ENCODE measurements around the gene SBK1. TPM values are rescaled to one million over a fixed set of nuclear protein-coding genes. Genes with fewer than 3 reads are reported as not detected.
A peak's percentile ranks its signal among the peaks of the same experiment; 100 is the strongest.

The SBK1 gene
- total RNA-seq, 2 donors from 2014 or later: 0.47 to 0.52 TPM

- no peak for DNase-seq (ENCODE audit: low spot score)
Observed at GRCh38 chr16:28258567-28258966, 33.8 kb upstream of the SBK1 start.

GRCh38 chr16:28259091-28259780, 33.1 kb upstream of the SBK1 start:
- no peak for TF ChIP-seq CTCF (IDR thresholded peaks at IDR 0.05)
- H3K27ac ChIP-seq: peak overlapping the region; percentile 58 to 76
- H3K36me3 ChIP-seq: no peaks in the 10 kb centered on the region
- H3K27me3 ChIP-seq: no peaks in the 10 kb centered on the region
- H3K4me3 ChIP-seq: peak overlapping the region; percentile 38 to 52
- H3K9me3 ChIP-seq: no peaks in the 10 kb centered on the region
- peaks cover 0 to 15% of the 10 kb centered on the region in 2 donors for H3K4me1 ChIP-seq
- no peak for DNase-seq (ENCODE audit: low spot score)

More at GRCh38 chr16:28258567-28258966, 33.8 kb upstream of the SBK1 start:
- Histone ChIP-seq H3K4me3 (peak overlapping the region; percentile 38 to 52), H3K27me3 (no peaks in the 10 kb centered on the region), H3K36me3 (no peaks in the 10 kb centered on the region), H3K9me3 (no peaks in the 10 kb centered on the region), H3K27ac (peak overlapping the region; percentile 58 to 76), H3K4me1 (peaks cover 0 to 15% of the 10 kb centered on the region in 2 donors)
- no peak for TF ChIP-seq CTCF (IDR thresholded peaks at IDR 0.05)

- Histone ChIP-seq H3K27me3 (no peaks in the 10 kb centered on the region), H3K27ac (peak overlapping the region; percentile 58 to 76), H3K4me3 (peak overlapping the region in 1 of 2 donors; percentile 52), H3K9me3 (no peaks in the 10 kb centered on the region), H3K4me1 (peaks cover 0 to 15% of the 10 kb centered on the region in 2 donors), H3K36me3 (no peaks in the 10 kb centered on the region)
- no peak for TF ChIP-seq CTCF (IDR thresholded peaks at IDR 0.05)
- no peak for DNase-seq (ENCODE audit: low spot score)
Observed at GRCh38 chr16:28259781-28260150, 32.6 kb upstream of the SBK1 start.

- no peak overlapping the region for H3K4me3 ChIP-seq
Observed at GRCh38 chr16:28260193-28260592, 32.1 kb upstream of the SBK1 start.

GRCh38 chr16:28261942-28262341, 30.4 kb upstream of the SBK1 start:
- no peaks in the 10 kb centered on the region for H3K36me3 ChIP-seq
- H3K4me1 ChIP-seq: peaks cover 0 to 15% of the 10 kb centered on the region in 2 donors
- TF ChIP-seq CTCF (IDR thresholded peaks at IDR 0.05): no peak
- no peak overlapping the region for H3K4me3 ChIP-seq
- H3K27me3 ChIP-seq: no peaks in the 10 kb centered on the region
- no peaks in the 10 kb centered on the region for H3K9me3 ChIP-seq
- peak overlapping the region in 1 of 2 donors; percentile 48 for H3K27ac ChIP-seq
- DNase-seq (ENCODE audit: low spot score): no peak

More at GRCh38 chr16:28260193-28260592, 32.1 kb upstream of the SBK1 start:
- H3K9me3 ChIP-seq: no peaks in the 10 kb centered on the region
- H3K4me1 ChIP-seq: peaks cover 0 to 15% of the 10 kb centered on the region in 2 donors
- no peak overlapping the region for H3K27ac ChIP-seq
- no peaks in the 10 kb centered on the region for H3K36me3 ChIP-seq
- no peak for TF ChIP-seq CTCF (IDR thresholded peaks at IDR 0.05)
- H3K27me3 ChIP-seq: no peaks in the 10 kb centered on the region
- DNase-seq (ENCODE audit: low spot score): no peak

- no peaks in the 10 kb centered on the region for H3K9me3 ChIP-seq
- no peak for TF ChIP-seq CTCF (IDR thresholded peaks at IDR 0.05)
- H3K27me3 ChIP-seq: no peaks in the 10 kb centered on the region
- H3K4me1 ChIP-seq: peaks cover 0 to 16% of the 10 kb centered on the region in 2 donors
- no peak for DNase-seq (ENCODE audit: low spot score)
- H3K4me3 ChIP-seq: no peak overlapping the region
- no peaks in the 10 kb centered on the region for H3K36me3 ChIP-seq
- no peak overlapping the region for H3K27ac ChIP-seq
Observed at GRCh38 chr16:28263305-28263704, 29.0 kb upstream of the SBK1 start.

Measured in right atrium auricular region (tissue), 2 donors.